Activated CD4-positive, alpha-beta memory T cell treated with anti-CD3 and anti-CD28 coated beads for 36 hours (primary cell): ENCODE data around the gene TRAT1. TPM values are rescaled to one million over a fixed set of nuclear protein-coding genes. Genes with fewer than 3 reads are reported as not detected.

ENCODE experiments used
- CTCF ChIA-PET: fragments of 350-600 bp; sonication (Branson Sonifier 250); formaldehyde crosslinking; loops from one replicate; lab custom pipeline; 2021; ENCODE audit warnings: antibody characterized with exemption, inconsistent platforms; lab: Charles Lee
- POLR2A ChIA-PET: fragments of 350-600 bp; sonication (Branson Sonifier 250); formaldehyde crosslinking; loops from one replicate; lab custom pipeline; 2021; ENCODE audit warnings: antibody characterized with exemption; lab: Charles Lee
- DNase-seq: peaks from one replicate; pipeline ENCODE4 v3.0.0-alpha.2; 2020
- H3K27ac Mint-ChIP-seq: one replicate; pipeline ENCODE4 v1.8.0; 2021; ENCODE audit warnings: mixed read lengths
- H3K27me3 Mint-ChIP-seq: one replicate; pipeline ENCODE4 v1.8.0; 2021; ENCODE audit warnings: mixed read lengths
- H3K36me3 Mint-ChIP-seq: one replicate; pipeline ENCODE4 v1.8.0; 2021; ENCODE audit warnings: mixed read lengths
- H3K4me1 Mint-ChIP-seq: one replicate; pipeline ENCODE4 v1.8.0; 2021; ENCODE audit warnings: low read depth, mixed read lengths
- H3K4me3 Mint-ChIP-seq: one replicate; pipeline ENCODE4 v1.8.0; 2021; ENCODE audit warnings: mild to moderate bottlenecking, mixed read lengths
- H3K9me3 Mint-ChIP-seq: one replicate; pipeline ENCODE4 v1.8.0; 2021; ENCODE audit warnings: mixed read lengths
- intact Hi-C: fragments of 100-400 bp; cut with micrococcal nuclease; formaldehyde crosslinking; loops from one replicate; pipeline ENCODE4 v1.15.1; 2023
- total RNA-seq, 2 experiments: library from RNA; stranded (reverse); gene quantifications; one replicate each; pipeline ENCODE4 v1.2.3, GENCODE V29; 2021

The TRAT1 gene
- total RNA-seq, 2 experiments from 2014 or later: 19.9 to 20.7 TPM

DNA sequence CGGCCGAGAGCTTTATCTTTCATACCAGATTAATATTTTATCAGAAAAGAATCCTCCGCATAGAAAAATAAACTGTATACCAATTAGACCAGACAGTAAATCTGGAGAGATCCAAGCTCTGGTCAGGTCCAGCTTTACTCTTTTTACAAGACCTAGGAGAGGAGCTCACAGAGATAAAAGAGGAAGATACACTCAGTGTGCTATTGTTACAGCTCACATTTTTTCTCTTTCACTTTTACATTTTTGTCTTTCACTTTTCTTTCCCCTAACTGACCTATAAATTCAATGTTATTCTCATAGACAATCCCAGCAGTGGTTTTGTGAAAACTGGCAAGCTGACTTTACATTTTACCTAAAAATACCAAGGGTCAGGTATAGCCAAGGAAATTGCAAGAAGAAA, 75.3 kb downstream of the TRAT1 start:
- no peak for DNase-seq
- H3K4me1 Mint-ChIP-seq: peaks cover 17% of the 10 kb centered on the region
- intact Hi-C loops: no loop called here
- no peak overlapping the region for H3K4me3 Mint-ChIP-seq
- POLR2A ChIA-PET: no interaction called here
- no peaks in the 10 kb centered on the region for H3K27me3 Mint-ChIP-seq
- CTCF ChIA-PET: interaction anchor here (0.6 to 1.9 kb wide), 4 partner anchors 17 to 235 kb away, joined by 3 to 14 read pairs (median 3); no protein-coding TSS in a partner anchor
- H3K36me3 Mint-ChIP-seq: peaks cover 1% of the 10 kb centered on the region
- no peak overlapping the region for H3K27ac Mint-ChIP-seq
- H3K9me3 Mint-ChIP-seq: no peaks in the 10 kb centered on the region

DNA sequence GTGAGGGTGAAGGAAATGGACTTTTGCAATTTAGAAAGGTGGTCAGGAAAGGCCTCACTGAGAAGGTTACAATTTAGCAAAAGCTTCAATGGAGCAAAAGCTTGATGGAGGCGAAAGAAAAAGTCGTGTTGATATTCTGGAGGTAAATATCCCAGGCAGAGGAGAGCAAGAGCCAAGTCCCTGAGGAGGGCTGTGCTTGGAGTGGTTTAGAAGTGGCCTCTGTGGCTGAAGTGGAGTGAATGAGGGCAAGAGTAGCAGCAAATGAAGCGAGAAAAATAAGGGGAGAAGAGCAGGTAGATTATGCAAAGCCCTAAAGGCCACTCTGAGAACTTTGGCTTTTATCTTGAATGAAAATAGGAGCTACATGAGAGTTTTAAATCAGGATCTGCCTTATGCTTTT, 76.9 kb downstream of the TRAT1 start:
- ChIA-PET CTCF (no interaction called here), POLR2A (no interaction called here)
- H3K36me3 Mint-ChIP-seq: peaks cover 1% of the 10 kb centered on the region
- no peaks in the 10 kb centered on the region for H3K9me3 Mint-ChIP-seq
- DNase-seq: no peak
- intact Hi-C loops: no loop called here
- no peaks in the 10 kb centered on the region for H3K27me3 Mint-ChIP-seq
- H3K27ac Mint-ChIP-seq: no peak overlapping the region
- peaks cover 17% of the 10 kb centered on the region for H3K4me1 Mint-ChIP-seq
- no peak overlapping the region for H3K4me3 Mint-ChIP-seq

Other genes starting within 250 kb of the TRAT1 start
- 10 to 100 TPM; 39.5 to 45.1 TPM for gene CIP2A, start 233.3 kb upstream of the TRAT1 start, total RNA-seq
- 10 to 100 TPM; 11.3 to 11.4 TPM for gene DZIP3, start 233.1 kb upstream of the TRAT1 start, total RNA-seq
- not detected for gene RETNLB, start 65.4 kb upstream of the TRAT1 start, total RNA-seq
- gene GUCA1C, start 131.1 kb downstream of the TRAT1 start, total RNA-seq: not detected